OCI-LY3 (cell line): ENCODE data around the gene IRF2.

Source experiments
- H2AFZ ChIP-seq: fragments of 200-600, 300-600 bp; shearing (Covaris generic); 2 replicates; pipeline ENCODE4 v1.6.0; 2014; ENCODE audit warnings: antibody characterized with exemption, low read depth, low read length
- H3K27ac ChIP-seq: fragments of 200-600, 300-600 bp; sonication (generic); 2 replicates; pipeline ENCODE4 v1.5.1; 2014; ENCODE audit warnings: mild to moderate bottlenecking, low read length, moderate library complexity, mixed read lengths
- H3K27me3 ChIP-seq: fragments of 200-600, 300-600 bp; sonication (generic); 2 replicates; pipeline ENCODE4 v1.6.1; 2014; ENCODE audit warnings: low read depth, low read length, mixed read lengths
- H3K36me3 ChIP-seq: fragments of 200-600, 300-600 bp; sonication (generic); replicated peaks from 2 replicates; pipeline ENCODE3; 2014; ENCODE audit warnings: low read depth, low read length, mixed read lengths
- H3K4me1 ChIP-seq: fragments of 300-600, 200-600 bp; sonication (generic); 2 replicates; pipeline ENCODE4 v1.6.1; 2014; ENCODE audit warnings: low read length, mixed read lengths
- H3K4me2 ChIP-seq: fragments of 200-600, 300-600 bp; sonication (generic); 2 replicates; pipeline ENCODE4 v1.6.1; 2014; ENCODE audit warnings: low read length, mixed read lengths
- H3K4me3 ChIP-seq: fragments of 300-600, 200-600 bp; sonication (generic); 2 replicates; pipeline ENCODE4 v1.5.1; 2014; ENCODE audit warnings: antibody characterized with exemption, mild to moderate bottlenecking, low read length, moderate library complexity
- H3K79me2 ChIP-seq: fragments of 300-600, 200-600 bp; shearing (Covaris generic); 2 replicates; pipeline ENCODE4 v1.6.1; 2014; ENCODE audit warnings: mild to moderate bottlenecking, low read length, mixed read lengths
- H3K9ac ChIP-seq: fragments of 300-600, 200-600 bp; shearing (Covaris generic); 2 replicates; pipeline ENCODE4 v1.6.0; 2014; ENCODE audit warnings: mild to moderate bottlenecking, low read length, moderate library complexity
- H3K9me3 ChIP-seq: fragments of 200-600, 300-600 bp; shearing (Covaris generic); 2 replicates; pipeline ENCODE4 v1.6.1; 2014; ENCODE audit warnings: low read length, mixed read lengths; ENCODE audit not compliant: insufficient read depth
- H4K20me1 ChIP-seq: fragments of 200-600, 300-600 bp; sonication (generic); 2 replicates; pipeline ENCODE4 v1.6.1; 2016; ENCODE audit warnings: low read length, mixed read lengths; ENCODE audit not compliant: insufficient read depth
- CTCF ChIP-seq: fragments of 200-600, 300-600 bp; sonication (generic); IDR thresholded peaks from 2 replicates; pipeline ENCODE4 v1.5.1; 2014; ENCODE audit warnings: antibody characterized with exemption, low read length, low read depth
- EZH2phosphoT487 ChIP-seq: fragments of 200-600 bp; shearing (Covaris generic); IDR thresholded peaks from 2 replicates; pipeline ENCODE4 v1.6.1; 2018; ENCODE audit warnings: antibody characterized with exemption, mixed run types, low read depth

IRF2 gene

GRCh38 chr4:184503869-184504300 is 29.5 kb upstream of the IRF2 start:
- H3K4me1 ChIP-seq = peaks cover 15% of the 10 kb centered on the region
- H3K9me3 ChIP-seq = no peaks in the 10 kb centered on the region
- no peak overlapping the region for H3K4me3 ChIP-seq
- H3K79me2 ChIP-seq = no peaks in the 10 kb centered on the region
- no peaks in the 10 kb centered on the region for H3K27me3 ChIP-seq
- no peak overlapping the region for H2AFZ ChIP-seq
- no peak overlapping the region for H3K9ac ChIP-seq
- TF ChIP-seq EZH2phosphoT487 (no peak), CTCF (no peak)
- no peaks in the 10 kb centered on the region for H3K36me3 ChIP-seq
- H3K27ac ChIP-seq = no peak overlapping the region
- no peak overlapping the region for H3K4me2 ChIP-seq
- H4K20me1 ChIP-seq = no peaks in the 10 kb centered on the region

DNA sequence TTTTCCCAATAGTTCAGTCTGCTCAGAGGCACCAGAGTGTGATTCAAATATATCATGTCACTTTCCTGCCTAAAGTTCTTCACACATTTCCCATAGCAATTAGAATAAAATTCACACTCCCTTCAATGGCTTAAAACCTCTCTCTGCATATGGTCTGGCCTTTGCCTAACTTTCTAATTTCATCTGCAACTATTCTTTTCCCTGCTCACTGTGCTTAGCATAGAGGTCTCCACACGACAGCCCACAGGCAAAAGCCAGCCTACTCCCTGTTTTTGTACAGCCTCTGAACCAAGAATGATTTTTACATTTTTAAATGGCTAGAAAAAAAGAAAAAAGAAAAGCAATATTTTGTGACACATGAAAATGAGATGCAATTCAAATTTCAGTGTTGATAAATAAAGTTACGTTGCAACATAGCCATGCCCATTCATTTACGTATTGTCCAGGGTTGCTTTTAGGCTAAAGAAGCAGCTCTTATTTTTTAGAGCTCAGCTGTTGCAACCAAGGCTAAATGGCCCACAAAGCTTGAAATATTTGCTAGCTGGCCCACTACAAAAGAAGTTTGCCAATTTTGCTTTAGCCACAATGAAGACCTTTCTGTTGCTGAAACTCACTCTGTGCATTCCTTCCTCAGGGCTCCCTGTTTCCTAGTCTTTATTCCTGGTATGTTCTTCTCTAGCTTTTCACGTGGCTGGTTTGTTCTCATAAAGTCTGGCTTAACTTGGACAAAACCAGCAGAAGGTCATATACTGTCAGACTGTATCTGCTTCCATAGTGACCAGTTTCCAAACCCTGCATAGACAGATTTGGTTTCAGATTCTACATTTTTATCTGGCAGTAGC is 26.6 kb upstream of the IRF2 start:
- Histone ChIP-seq H3K9me3 (no peaks in the 10 kb centered on the region), H3K27me3 (no peaks in the 10 kb centered on the region), H3K4me2 (no peak overlapping the region), H3K79me2 (no peaks in the 10 kb centered on the region), H3K4me3 (no peak overlapping the region), H3K27ac (no peak overlapping the region), H3K4me1 (peaks cover 7% of the 10 kb centered on the region; the same call in 1 of the 2 replicates), H3K9ac (no peak overlapping the region), H2AFZ (no peak overlapping the region), H3K36me3 (no peaks in the 10 kb centered on the region), H4K20me1 (no peaks in the 10 kb centered on the region)
- TF ChIP-seq CTCF (no peak), EZH2phosphoT487 (no peak)

DNA sequence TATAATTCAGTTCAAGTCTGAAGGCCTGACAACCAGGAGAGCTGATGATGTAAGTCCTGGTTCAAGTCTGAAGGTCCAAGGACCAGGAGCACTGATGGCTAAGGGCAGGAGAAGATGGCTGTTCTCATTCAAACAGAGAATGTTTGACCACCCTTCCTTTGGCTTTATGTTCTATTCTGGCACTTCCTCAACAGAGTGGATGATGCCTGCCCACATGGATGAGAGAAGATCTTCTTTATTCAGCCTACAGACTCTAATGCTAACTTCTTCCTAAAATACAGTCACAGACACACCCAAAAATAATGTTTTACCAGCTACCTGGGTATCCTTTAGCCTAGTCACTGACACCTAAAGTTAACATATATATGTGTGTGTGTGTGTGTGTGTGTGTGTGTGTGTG is 25.6 kb upstream of the IRF2 start:
- H3K36me3 ChIP-seq = no peaks in the 10 kb centered on the region
- H3K4me1 ChIP-seq = peaks cover 5% of the 10 kb centered on the region; the same call in 1 of the 2 replicates
- no peaks in the 10 kb centered on the region for H3K79me2 ChIP-seq
- H3K4me2 ChIP-seq = no peak overlapping the region
- TF ChIP-seq EZH2phosphoT487 (no peak), CTCF (no peak)
- no peak overlapping the region for H3K27ac ChIP-seq
- H4K20me1 ChIP-seq = no peaks in the 10 kb centered on the region
- no peak overlapping the region for H3K9ac ChIP-seq
- H2AFZ ChIP-seq = no peak overlapping the region
- H3K4me3 ChIP-seq = no peak overlapping the region
- H3K9me3 ChIP-seq = no peaks in the 10 kb centered on the region
- H3K27me3 ChIP-seq = no peaks in the 10 kb centered on the region

DNA sequence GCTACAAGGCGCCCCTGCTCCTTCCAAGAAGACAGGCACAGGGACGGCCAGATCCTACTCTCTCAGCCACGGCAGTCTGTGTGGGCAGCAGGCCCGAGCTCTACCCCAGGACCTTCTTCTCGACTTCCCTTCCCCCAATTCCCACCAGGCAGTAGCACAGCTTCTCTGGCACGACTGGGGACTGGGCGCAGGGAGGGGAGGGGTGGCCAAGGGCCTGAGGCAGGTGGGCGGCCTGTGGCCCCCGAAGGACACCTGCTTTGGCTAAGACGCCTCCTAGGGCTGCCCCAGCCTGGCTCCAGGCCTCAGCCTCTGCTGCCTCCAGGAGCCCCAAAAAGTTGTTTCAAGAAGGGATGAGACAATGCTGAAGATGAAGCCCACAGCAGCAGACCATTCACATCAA is 24.2 kb upstream of the IRF2 start:
- no peaks in the 10 kb centered on the region for H3K9me3 ChIP-seq

More for the DNA sequence above, 24.2 kb upstream of the IRF2 start:
- Histone ChIP-seq H3K4me3 (no peak overlapping the region), H3K4me2 (no peak overlapping the region), H2AFZ (no peak overlapping the region), H4K20me1 (no peaks in the 10 kb centered on the region), H3K79me2 (no peaks in the 10 kb centered on the region), H3K27ac (no peak overlapping the region), H3K36me3 (no peaks in the 10 kb centered on the region), H3K9ac (no peak overlapping the region), H3K27me3 (no peaks in the 10 kb centered on the region), H3K4me1 (no peaks in the 10 kb centered on the region)
- no peak for TF ChIP-seq CTCF
- TF ChIP-seq EZH2phosphoT487 = no peak
